HG03175 (cell line): ENCODE measurements around the gene RASSF4.

ENCODE experiments used
- ATAC-seq: cut with Tn5 transposase; IDR thresholded peaks from one replicate; pipeline ENCODE4 v1.9.1; 2021; ENCODE audit warnings: mild to moderate bottlenecking, moderate library complexity; ENCODE audit not compliant: unreplicated experiment

The RASSF4 gene

DNA sequence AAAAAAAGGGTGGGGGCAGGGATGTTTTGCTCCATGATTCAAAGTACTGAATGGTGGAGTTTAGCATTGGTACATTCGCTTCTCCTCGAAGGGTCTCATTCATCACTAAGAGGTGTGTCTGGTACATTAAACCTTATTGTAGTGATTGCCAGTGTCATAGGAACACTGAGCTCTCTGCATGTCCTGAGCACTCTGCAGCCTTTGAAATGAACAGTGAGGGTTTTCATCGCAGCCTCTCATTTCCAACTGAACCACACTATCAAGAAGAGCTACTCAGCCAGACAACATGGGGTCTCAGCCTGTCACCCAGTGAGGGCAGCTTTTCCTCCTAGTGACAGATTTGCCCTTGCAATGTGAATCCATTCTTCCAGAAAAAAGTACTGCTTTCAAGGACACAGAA is 26.6 kb downstream of the RASSF4 start:
- ATAC-seq, result no peak

DNA sequence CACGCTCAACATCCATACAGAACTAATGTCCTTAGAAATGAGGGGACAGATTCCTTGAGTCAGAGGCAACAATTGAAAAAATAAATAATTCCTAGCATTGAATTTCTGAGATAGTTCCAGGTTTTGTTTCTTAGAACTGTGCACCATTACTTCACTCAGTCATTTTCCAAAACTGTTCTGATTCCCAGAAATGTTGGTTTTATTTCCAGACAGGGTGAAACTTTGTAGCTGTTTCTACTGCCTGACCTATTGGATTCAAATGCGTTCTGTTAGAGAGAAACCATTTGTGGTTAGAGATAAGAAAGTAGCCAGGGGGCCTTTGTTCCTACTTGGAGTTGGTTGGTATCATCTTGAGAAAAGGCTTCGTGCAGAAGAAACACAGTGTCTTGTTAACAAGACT is 27.1 kb downstream of the RASSF4 start:
- ATAC-seq, result no peak

DNA sequence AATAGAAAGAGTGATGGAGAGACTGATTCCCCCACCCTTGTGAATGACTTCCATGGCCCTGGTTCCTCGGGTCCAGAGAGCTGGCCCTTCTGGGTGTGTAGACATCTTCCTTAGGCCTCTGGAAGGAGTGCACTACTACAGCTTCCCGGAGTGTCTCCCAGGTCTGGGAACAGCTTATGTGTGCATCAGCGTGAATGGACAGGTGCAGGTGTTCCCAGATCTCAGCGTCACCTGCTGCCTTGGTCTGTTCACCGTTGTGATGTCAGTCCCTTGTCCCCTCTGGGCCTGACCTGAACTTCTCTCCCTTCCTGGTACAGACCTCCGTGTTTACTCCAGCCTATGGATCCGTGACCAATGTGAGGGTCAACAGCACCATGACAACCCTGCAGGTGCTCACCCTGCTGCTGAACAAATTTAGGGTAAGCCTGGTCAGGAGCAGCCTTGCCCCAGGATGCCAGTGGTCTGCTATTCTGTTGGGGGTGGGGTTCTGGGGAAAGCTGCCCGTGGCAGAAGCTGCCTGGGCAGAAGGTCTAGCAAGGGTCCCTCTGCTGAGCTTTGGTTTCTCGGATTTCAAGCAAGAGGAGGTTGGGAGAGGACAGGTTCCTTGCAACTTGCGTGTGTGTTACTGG is 29.5 kb downstream of the RASSF4 start:
- ATAC-seq, result no peak

- no peak for ATAC-seq
Observed at GRCh38 chr10:44989597-44990301, 30.1 kb downstream of the RASSF4 start.

- ATAC-seq, result no peak
Observed at GRCh38 chr10:44990302-44990655, 30.7 kb downstream of the RASSF4 start.

GRCh38 chr10:44990965-44991364 is 31.4 kb downstream of the RASSF4 start:
- ATAC-seq, result no peak

- ATAC-seq, result no peak
Observed at GRCh38 chr10:44991571-44991970, 32.0 kb downstream of the RASSF4 start.

DNA sequence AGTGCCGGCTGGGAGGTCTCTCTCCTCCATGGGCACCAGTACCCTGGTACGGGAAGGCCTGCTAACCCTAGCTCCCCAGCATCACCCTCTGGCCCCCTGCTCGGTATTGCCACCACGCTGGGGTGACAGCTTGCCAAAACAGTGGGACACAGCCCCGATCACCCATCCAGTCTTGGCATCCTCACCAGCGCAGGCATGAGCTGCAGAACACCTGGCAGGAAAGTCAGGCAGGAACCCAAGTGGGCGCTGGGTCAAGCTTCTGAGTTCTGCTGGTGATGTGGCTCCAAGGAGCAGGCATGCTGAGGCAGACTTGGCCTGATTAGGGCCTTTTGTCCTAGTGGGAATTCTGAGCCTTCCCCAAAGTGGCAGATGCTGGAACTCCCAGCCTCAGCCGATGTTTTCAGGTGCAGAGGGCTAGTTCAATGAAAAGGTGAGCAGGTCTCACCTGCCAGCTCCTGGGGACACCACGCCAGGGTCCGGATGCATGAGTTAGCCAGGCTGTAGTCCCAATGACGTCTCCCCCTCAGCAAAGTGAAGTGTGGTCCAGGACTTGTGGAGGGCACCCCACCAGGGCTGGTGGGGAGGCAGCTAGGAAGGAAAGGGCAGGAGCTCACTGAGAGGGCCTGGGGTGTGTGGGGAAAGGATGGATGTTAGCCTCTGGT is 32.6 kb downstream of the RASSF4 start:
- no peak for ATAC-seq

DNA sequence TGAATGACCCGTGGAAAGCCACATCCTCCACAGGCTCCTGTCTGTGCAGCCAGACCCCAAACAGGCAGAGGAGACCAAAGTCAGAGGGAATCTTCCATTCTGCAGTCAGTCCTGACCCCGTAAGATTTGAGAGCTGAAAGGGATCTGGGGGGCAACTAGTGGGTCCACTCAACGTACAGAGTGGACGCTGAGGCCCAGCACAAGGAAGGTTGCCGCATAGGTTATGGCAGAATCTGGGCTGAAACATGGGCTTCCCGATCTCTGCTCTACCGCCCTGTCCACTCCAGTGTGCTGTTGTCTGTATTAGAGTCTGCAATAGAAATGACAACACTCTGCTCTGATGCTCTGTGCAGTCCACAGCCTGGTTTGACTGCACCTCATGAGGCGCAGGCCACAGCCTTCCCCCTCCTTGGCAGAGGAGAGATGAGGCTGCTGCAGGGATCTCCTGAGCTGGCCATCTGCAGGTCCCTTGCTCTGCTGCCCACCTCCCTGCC is 33.2 kb downstream of the RASSF4 start:
- ATAC-seq, result no peak

DNA sequence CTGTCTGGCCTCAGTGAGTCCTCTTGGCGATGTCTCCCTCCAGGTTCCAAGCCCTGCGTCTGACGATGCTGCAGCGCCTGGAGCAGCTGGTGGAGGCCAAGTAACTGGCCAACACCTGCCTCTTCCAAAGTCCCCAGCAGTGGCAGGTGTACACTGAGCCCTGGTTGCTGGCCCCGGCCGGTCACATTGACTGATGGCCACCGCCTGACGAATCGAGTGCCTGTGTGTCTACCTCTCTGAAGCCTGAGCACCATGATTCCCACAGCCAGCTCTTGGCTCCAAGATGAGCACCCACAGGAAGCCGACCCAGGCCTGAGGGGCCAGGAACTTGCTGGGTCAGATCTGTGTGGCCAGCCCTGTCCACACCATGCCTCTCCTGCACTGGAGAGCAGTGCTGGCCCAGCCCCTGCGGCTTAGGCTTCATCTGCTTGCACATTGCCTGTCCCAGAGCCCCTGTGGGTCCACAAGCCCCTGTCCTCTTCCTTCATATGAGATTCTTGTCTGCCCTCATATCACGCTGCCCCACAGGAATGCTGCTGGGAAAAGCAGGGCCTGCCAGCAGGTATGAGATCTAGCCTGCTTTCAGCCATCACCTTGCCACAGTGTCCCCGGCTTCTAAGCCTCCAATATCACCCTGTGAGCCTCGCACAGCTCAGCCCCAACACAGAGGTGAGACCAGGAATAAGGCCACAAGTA is 33.8 kb downstream of the RASSF4 start:
- no peak for ATAC-seq

DNA sequence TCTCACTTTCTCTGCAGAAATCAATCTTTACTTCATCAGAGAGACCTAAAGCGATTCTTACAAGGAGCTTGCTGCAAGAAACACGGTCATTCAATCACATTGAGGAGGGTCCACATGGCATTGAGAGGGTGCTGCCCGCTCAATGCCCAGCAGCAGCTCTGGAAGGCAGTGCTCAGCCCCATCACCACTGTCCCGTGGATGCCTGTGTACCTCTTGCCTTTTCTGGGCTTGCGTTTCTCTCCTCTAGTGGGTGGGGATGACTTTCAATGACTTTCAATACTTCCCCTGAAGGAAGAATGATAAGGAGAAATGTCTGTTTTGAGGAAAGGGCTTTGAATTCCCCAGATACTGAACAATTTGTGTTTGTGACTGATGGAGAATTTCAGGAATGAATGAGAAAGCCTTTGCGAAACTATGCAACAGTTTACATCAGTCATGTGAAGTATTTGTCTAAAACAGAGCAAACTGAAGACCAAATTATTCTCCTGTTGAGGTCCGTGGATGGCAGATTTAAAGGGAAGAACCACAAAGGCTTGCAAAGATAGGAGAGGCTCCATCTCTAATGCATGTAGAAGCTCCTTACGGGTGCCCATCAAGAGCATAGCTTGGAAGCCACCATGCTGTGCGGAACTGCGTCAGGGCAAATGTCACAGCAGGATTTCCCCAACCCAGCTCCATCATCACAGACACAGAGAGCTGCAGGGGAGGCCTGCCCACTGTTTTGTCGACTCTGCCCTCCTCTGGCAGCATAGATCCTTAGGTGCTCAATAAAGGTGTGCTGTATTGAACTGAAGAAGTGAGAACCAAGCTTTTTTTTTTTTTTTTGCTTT is 34.5 kb downstream of the RASSF4 start:
- no peak for ATAC-seq

- no peak for ATAC-seq
Observed at GRCh38 chr10:44994752-44995530, 35.3 kb downstream of the RASSF4 start.

- no peak for ATAC-seq
Observed at GRCh38 chr10:44995581-44995913, 35.9 kb downstream of the RASSF4 start.

DNA sequence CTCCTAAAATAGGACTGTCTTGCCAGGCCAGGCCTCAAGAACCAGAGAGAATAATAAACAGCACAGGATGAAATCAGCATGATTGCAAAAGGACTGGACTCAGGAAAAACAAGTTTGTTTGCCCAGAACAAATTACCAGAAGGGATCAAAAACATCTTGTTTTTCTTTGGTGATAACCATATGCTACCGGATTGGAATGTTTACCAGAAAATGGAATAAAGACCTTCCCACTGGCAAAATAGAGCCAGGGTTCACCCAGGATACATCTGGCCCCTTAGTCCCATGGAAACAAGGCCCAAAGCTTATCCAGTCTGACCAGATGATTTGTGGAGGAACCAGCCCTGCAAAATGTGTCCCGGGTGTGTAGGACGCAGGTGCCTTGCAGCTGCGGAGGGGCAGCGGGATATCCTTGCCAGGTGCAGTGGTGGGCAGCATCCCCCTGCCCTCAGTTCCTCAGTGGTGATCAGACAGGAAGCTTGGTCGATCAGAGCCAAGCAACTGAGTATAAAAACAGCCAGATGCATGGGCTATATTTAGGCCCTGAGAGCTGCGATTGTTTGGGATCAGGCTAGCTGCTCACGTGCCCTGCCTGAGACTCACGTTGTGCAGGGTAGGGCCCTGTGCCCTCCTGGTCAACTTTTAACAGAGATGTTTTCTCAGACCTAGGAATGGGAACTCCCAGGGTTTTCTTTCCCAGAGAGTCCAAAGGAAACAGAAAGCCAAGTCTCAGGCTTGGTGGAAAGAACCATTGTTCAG is 36.5 kb downstream of the RASSF4 start:
- no peak for ATAC-seq

DNA sequence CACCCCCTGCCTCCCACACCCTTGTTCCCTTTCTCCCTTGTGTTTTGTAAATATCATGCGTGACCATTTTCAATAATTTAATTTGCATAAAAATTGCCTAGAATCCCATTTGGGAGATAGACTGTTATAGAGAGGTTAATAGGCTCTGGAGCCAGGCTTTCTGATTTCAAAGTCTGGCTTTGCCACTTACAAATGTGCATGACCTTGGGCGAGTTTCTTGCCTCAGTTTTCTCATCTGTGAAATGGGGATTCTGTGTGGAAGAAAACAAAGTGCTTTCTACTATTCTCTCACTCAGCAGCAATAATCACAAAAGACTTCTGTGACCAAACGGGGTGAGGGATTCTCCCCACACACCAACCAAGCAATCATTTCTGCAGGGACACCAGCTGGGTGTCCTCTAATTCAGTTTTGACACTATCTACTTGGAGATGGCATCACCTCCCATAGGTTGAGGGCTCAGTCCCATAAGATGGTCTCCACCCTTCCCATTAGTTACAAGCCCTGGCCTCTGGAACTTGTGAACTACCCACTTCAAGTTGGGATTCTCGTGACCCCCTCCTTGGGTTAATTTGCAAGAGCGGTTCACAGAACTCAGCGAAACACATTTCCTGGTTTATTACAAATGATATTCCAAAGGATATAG is 37.6 kb downstream of the RASSF4 start:
- no peak for ATAC-seq

DNA sequence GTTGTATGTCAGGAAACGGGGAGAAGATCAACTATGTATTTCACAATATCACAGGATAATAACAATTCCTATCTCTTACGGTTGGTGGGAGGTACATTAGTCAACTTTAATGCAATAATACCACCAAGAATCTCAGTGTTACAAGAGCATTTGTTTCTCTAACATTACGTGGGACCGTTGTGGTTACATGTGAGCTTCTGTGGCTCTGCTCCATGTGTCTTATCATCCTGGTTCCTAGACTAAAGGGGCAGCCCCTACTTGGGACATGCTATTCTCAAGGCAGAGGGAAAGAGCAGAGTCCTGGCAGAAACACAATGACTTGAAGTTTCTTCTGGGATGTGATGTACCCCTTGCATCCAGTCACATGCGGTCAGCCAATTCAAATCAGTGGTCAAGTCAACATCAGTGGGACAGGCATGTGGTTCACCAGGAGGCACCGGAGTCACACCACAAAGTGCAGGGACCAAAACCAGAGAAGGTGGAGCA is 38.6 kb downstream of the RASSF4 start:
- no peak for ATAC-seq

DNA sequence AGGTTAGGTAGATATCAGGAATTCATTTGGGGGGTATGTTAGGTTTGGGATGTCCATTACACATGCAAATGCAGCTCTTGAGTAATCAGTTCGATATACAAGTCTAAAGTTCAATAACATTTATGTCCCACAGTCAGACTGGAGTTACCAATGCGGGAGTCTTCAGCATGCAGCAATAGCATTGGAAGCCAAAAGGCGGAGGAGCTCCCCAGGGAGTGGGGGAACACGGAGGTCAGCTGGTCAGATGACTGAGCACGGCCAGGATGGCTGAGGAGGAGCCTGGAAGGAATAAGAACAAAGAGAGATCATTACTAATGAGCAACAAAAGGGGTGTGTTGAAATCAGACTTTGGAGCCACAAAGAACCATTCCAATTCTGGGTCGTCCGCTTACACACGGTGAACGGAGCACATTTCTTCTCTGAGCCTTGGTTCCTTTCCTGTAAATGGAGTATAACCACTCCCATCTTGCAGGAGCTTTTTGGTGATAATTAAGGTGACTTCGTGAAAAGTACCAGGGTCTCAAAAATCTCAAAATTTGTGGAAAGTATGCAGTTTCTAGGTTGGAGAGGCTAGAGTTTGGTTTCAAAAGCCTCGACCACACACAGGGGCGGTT is 40.6 kb downstream of the RASSF4 start:
- ATAC-seq, result peak; percentile 0

DNA sequence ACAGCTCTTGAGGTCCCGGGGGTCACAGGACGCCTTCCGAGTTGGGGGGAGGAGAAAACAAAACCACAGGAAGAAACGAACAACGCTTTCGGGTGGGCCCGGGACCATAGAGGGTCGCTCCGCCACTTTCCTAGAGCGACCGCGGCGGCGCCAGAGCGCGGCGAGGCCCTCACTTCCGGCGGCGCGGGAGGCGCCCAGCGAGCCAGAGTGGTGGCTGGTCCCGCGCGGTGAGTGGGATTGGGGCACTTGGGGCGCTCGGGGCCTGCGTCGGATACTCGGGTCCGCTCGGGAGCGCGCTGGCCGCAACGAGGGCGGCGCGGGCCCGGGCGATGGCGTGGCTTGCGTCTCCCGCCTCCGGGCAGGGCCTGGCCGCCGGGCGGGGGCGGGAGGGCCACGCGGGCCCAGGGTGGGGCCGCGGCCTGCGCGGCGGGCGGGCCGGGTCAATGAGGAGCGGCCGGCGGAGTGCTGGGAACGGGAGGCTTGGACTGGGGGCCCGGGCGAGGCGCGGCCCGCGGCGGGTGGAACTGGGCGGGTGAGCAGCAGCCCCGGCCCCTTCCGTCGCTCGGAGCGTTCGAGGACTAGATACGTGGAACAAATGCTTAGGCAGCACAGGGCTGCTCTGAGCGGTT is 41.3 kb downstream of the RASSF4 start, which contains the start of gene ZNF22:
Gene ZNF22 (plus strand): TSS at position 172 of the 629 bp plus-strand sequence. CDS start 2,446 bp downstream, outside the sequence.
- peak; percentile 67 for ATAC-seq
